NCI-H748 (cell line): ENCODE data around the gene SLC17A9.

Experiments
- DNase-seq: peaks from one replicate; lab custom pipeline; 2025; ENCODE audit not compliant: unreplicated experiment; lab: John Stamatoyannopoulos, UW

Gene SLC17A9

GRCh38 chr20:63000036-63000435, 47.5 kb downstream of the SLC17A9 start:
- DNase-seq, result no peak

DNA sequence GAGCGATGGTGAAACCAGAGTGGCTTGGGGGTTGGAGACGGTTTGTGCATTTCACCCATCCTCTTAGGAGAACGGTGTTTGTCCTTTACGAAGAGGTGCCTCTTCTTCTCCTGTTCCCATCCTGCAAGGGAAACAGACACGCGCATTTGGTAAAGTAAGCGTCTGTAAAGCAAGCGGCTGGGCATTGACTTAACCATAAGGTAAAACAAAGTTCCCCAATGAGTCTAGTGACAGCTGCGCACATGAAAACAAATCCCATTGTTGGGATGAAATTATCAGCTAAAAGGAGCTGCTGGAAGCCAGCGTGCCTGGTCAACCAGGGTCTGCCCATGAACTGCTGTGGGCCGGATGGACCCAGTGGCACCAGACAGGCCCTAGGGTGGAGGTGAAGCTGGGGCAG, 48.4 kb downstream of the SLC17A9 start:
- peak; percentile 49 for DNase-seq

DNA sequence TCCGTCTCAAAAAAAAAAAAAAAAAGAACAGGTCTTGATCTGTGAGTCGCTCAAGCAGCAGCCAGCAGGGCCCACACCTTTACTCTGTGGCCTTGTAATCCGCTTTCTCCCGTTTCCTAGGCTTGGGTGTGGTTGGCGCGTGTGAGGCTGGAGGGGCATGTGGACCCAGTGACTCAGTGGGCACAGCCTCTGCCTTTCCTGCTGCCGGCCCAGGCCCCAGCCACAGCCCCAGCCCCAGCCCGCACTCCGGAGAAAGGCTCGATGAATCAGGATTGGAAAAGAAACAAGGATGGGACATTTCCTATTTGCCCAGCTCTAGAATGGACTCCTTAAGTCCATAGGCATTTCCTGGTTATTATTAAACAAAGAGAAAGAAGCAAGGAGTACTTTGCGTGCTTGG, 50.0 kb downstream of the SLC17A9 start:
- no peak for DNase-seq

GRCh38 chr20:63003546-63003945, 51.0 kb downstream of the SLC17A9 start:
- no peak for DNase-seq

DNA sequence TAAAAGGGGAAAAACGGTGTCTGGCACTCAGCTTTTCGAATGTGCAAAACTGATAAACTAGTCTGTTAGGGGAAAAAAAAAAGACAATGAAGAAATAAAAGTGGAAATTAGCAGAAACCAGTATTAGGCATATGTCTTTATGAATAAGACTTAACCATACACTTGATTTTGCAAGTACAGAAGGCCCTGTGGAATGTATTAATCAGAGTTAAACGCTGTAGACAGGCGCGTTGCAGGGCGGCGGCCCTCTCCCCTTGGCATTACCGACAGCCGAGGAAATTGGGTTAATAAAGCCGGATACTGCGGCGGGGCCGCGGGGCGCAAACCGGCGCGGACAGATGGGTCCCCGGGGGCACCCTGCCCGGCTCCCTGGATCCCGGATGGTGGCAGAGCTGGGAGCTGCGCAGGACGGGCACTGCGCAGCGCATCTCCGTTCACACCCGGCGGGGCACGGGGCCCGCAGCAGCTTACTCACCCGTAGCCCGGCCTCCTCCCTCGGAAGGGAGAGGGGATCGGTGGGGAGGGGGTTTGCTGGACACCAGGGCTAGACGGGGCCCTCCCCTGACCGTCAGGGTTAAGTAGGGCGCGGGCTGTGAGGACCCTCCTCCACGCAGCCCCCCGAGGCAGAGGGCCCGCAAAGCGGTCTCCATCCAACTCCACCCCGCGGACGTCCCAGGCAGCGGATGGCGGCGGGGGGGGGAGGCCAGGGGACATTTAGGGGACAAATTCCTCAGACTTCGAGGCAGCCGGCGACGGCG, 52.3 kb downstream of the SLC17A9 start:
- no peak for DNase-seq

- peak; percentile 13 for DNase-seq
These were observed 52.9 kb downstream of the SLC17A9 start for GRCh38 chr20:63005365-63005861.

DNA sequence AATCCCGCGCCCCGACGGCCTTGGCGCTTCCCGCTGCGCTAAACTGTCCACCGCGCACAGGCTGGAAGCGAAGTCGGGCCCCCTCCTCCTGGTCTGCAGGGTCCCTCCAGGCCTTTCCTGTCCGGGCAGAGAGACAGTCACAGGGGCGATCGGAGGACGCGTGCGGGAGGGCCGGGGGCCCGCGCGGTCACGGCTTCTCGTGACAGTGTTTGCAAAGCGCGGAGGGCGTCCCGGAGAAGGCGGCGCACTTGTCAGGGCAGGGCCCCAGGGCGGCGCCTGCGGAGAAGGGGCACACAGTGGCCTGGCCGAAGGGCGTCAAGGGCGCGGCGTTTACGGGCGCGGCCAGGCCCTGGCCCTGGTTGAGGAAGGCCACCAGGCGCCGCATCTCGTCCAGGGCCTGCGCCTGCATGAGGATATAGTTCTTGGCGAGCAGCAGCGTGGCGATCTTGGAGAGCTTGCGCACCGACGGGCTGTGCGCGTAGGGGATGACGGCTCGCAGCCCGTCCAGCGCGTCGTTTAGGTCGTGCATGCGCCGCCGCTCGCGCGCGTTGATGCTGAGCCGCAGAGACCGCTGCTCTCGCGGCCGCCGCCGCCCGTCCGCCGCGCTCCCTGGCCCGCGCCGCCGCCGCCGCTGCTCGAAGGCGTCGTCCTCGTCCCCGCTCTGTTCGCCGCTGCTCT, 53.5 kb downstream of the SLC17A9 start:
- DNase-seq, result peak; percentile 69

- peak; percentile 83 for DNase-seq
These were observed 54.2 kb downstream of the SLC17A9 start, which contains the start of gene BHLHE23 for GRCh38 chr20:63006540-63007359. BHLHE23 (minus strand) TSS chr20:63006964; CDS start chr20:63006774, 190 bp downstream.

- DNase-seq, result no peak
These were observed 54.8 kb downstream of the SLC17A9 start for GRCh38 chr20:63007360-63007645.

DNA sequence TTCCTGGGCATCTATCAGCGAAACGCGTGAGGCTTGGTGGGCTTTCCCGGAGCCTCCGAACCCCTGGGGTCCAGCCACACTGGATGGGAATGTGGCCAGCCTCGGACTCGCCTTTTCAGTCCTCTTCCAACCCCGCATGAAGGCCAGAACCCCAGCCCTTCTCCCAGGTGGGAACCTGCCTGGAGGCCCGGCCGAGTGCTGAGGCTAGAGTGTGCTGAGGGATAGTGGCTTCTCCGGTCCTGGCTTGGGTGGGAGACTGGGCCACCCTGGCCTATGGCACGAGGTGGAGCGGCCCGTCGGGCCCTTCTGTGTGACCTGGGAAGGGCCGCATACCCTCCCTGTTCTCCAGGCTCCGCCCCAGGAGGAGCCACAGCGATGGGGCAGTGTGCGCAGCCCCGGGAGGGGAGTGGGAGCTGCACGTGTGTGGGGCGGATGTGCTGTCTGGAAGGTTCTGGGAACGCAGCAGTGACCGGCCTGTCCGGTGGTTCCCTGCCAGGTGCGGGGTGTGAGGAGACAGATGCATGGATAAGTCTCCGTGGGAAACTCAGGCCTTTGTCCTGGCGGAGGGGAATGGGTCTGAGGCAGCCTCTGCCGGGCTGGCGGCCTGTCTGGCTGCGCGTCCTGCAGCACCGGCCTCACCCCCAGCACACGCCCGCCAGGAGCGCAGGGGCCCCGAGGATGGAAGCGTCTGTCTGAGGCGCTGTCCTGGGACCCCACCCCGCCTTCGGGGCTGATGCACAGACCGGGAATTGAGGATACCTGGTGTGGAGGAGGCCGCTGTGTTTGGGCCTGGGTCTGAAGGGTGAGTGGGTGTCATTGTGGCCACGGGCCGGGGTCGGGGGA, 55.4 kb downstream of the SLC17A9 start:
- no peak for DNase-seq

DNA sequence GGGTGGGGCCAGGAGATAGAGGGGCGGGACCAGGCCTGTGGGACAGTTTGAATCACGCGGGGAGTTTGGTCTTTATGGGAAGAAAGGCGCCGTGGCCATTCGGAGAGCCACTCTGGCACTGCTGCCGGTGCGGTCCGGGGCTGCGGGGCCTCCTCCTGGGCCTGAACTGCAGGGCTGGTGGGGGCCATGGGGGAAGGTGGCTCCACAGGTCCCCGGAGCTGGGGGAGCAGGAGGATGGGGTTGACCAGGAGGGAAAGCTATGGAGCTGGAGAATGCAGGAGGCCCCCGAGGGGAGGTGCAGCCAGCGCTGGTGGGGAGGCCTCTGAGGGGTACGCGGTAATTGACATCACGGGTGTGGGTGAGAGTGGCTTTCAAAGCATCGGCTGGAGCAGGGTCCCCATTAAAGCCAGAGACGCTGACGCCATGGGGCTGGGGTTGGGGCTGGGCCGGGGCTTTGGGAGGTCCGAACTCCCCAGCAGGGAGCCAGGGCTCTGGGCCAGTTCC, 56.1 kb downstream of the SLC17A9 start:
- no peak for DNase-seq

DNA sequence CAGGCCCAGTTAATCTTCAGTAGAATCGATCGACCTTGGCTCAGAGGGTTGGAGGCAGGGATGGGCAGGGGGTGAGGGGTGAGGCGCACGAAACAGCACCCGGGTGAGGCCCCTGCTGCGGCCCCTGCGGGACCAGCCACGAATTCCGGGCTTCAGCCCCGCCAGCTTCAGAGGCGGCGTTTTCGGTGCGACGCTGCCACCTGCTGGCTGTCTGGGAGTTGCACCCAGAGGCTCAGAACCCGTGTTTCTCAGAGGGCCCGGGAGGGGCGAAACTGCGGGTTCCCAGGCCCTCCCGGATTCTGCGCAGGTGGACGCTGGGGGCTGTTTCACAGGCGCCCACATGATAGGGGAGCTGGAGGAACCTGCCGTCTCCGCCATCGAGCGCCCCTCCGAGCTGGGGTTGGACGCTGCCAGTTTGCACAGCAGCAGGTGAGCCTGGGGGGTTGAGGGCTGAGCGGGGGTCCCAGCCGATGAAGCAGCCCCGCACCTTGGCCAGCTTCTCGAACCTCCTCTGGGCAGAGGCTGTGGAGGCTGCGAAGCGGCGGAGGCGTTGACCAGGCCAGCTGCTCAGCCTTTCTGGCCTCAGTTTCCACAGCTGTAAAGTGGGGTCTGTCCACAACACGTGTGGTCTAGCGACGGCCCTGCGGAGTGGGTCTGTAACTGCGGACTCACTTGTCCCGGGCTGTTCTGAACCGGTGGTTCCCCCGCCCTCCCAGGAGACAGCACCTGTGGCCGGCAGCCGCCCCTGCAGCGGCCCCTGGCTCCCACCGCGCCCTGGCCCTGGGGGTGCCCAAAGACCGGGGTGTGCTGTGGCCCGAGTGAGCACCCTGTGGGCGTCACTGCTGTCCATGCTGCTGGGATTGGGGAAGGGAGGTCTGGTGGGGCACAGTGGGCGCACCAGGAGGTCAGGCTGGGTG, 56.8 kb downstream of the SLC17A9 start:
- DNase-seq, result peak; percentile 69

- DNase-seq, result peak; percentile 81
These were observed 57.7 kb downstream of the SLC17A9 start for GRCh38 chr20:63009988-63010769.

- peak; percentile 79 for DNase-seq
These were observed 59.3 kb downstream of the SLC17A9 start for GRCh38 chr20:63011798-63012197.

- no peak for DNase-seq
These were observed 60.7 kb downstream of the SLC17A9 start for GRCh38 chr20:63013207-63013606.

DNA sequence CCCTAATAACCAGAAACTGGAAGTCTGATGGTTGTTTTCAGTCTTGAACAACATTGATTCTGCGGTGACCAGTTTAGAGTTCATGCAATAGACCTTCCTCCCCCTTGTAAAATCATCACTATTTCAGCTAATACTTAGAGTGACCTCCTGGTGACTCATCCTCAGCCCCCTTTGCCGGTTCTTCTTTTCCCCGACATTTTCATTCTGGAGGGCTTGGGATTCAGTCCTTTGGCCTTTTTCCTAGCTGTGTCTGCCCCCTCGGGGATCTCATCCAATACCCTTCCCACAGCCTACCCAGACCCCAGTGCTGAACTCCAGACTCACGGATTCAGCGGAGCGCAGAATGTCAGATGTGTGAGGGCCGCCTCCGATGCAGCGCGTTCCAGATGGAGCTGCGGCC, 61.8 kb downstream of the SLC17A9 start:
- DNase-seq, result no peak

GRCh38 chr20:63014710-63015109, 62.2 kb downstream of the SLC17A9 start:
- peak; percentile 64 for DNase-seq

DNA sequence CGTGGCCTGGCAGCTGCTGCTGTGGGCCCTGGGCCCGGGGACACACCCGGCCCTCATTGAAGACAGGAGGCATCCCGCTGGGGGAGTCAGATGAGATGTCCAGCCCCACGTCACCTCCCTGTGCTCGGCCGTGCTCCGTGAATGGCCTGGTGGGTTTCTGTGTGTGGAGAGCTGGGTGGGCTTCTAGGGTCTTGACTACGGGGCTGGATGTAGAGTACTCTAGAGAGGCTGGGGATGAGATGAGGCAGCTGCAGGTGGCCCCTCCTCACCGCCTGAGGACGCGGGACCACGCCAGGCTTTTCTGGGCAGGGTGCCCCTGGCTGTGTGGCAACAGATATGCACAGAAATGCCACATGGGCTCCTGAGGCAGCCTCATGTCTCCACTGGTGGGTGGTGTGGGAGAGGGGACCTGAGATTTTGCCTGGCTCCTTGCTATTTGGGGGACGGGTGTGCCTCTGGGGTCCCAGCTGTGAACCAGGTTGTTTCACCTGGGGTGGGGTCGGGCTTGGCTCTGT, 62.7 kb downstream of the SLC17A9 start:
- DNase-seq, result no peak
